K562 (cell line): Measurements from ENCODE around the gene MCL1. TPM values are rescaled to one million over a fixed set of nuclear protein-coding genes. Genes with fewer than 3 reads are reported as not detected.
A peak's percentile ranks its signal among the peaks of the same experiment; 100 is the strongest.

Experiments used
- ASH1L ChIP-seq: fragments of 450-650 bp; IDR thresholded peaks from 2 replicates; pipeline ENCODE4 v1.6.1; 2018; ENCODE audit warnings: borderline replicate concordance, mild to moderate bottlenecking, low read depth; ENCODE audit not compliant: partially characterized antibody
- BRCA1 ChIP-seq, 2 experiments: fragments of 450-650 bp in 1 of 2; sonication (generic) in 1 of 2; formaldehyde crosslinking in 1 of 2; IDR thresholded peaks; 2 replicates each; pipeline versions ENCODE4 v1.5.0 to v1.6.1; 2017 to 2020; ENCODE audit warnings: mild to moderate bottlenecking in 1 of 2, missing genetic modification reagents in 1 of 2
- CBFA2T2 ChIP-seq: fragments of 450-650 bp; conservative IDR thresholded peaks from 2 replicates; pipeline ENCODE4 v1.6.1; 2017; ENCODE audit warnings: mild to moderate bottlenecking
- FIP1L1 ChIP-seq: fragments of 200-400 bp; formaldehyde crosslinking; IDR thresholded peaks from 2 replicates; pipeline ENCODE4 v1.6.1; 2018; ENCODE audit warnings: mild to moderate bottlenecking, low read depth, low read length; ENCODE audit not compliant: poor library complexity, severe bottlenecking
- FUS ChIP-seq: fragments of 200-400 bp; formaldehyde crosslinking; optimal IDR thresholded peaks from 2 replicates; pipeline ENCODE3; 2017; ENCODE audit warnings: low read depth, low read length
- GATA2 ChIP-seq: sonication (generic); formaldehyde crosslinking; IDR thresholded peaks from 2 replicates; pipeline ENCODE4 v1.4.0; 2020; ENCODE audit warnings: mild to moderate bottlenecking, missing genetic modification reagents
- GTF2B ChIP-seq: IDR thresholded peaks from 2 replicates; pipeline ENCODE4 v1.6.1; 2011; ENCODE audit not compliant: insufficient read length; ENCODE audit errors: extremely low read depth
- HDAC8 ChIP-seq: fragments of 450-650 bp; IDR thresholded peaks from 2 replicates; pipeline ENCODE4 v1.6.1; 2016; ENCODE audit warnings: mild to moderate bottlenecking, missing genetic modification characterization, moderate library complexity, missing compliant biosample characterization
- KAT2B ChIP-seq: IDR thresholded peaks from one replicate; pipeline ENCODE4 v1.6.1; 2012; ENCODE audit warnings: low read depth, mild to moderate bottlenecking, control low read depth, inconsistent platforms, low read length, moderate library complexity
- NCOA4 ChIP-seq: fragments of 450-650 bp; IDR thresholded peaks from 2 replicates; pipeline ENCODE4 v1.6.1; 2018; ENCODE audit warnings: mild to moderate bottlenecking; ENCODE audit not compliant: partially characterized antibody
- POLR2A ChIP-seq: fragments of 450-650 bp; conservative IDR thresholded peaks from 2 replicates; pipeline ENCODE4 v1.6.1; 2016
- RBBP5 ChIP-seq: fragments of 200-600 bp; sonication (generic); IDR thresholded peaks from 2 replicates; pipeline ENCODE4 v1.6.1; 2012; ENCODE audit warnings: borderline replicate concordance, mild to moderate bottlenecking, low read length, control low read depth, inconsistent platforms; ENCODE audit not compliant: insufficient read depth, poor library complexity, severe bottlenecking
- SOX6 ChIP-seq: fragments of 450-650 bp; IDR thresholded peaks from 2 replicates; pipeline ENCODE4 v1.6.1; 2014; ENCODE audit warnings: mild to moderate bottlenecking
- STAT5B ChIP-seq: fragments of 250-450 bp; sonication (Bioruptor Pico); IDR thresholded peaks from 2 replicates; pipeline ENCODE4 v1.8.0; 2021; ENCODE audit warnings: mild to moderate bottlenecking, inconsistent platforms
- TAF1 ChIP-seq: IDR thresholded peaks from 2 replicates; pipeline ENCODE4 v1.6.1; 2011; ENCODE audit warnings: mild to moderate bottlenecking, low read length, moderate library complexity; ENCODE audit not compliant: insufficient read depth, control insufficient read depth, severe bottlenecking; ENCODE audit errors: extremely low read depth
- TCFL5 ChIP-seq: fragments of 250-450 bp; sonication (Bioruptor Pico); conservative IDR thresholded peaks from 2 replicates; pipeline ENCODE4 v1.6.1; 2021; ENCODE audit warnings: mild to moderate bottlenecking, moderate library complexity, matching md5 sums
- TFE3 ChIP-seq: fragments of 450-650 bp; formaldehyde crosslinking; IDR thresholded peaks from 2 replicates; pipeline ENCODE4 v1.4.0; 2020; ENCODE audit warnings: mild to moderate bottlenecking, mixed read lengths
- THRAP3 ChIP-seq: fragments of 450-650 bp; IDR thresholded peaks from 2 replicates; pipeline ENCODE4 v1.6.1; 2016; ENCODE audit warnings: mild to moderate bottlenecking, inconsistent platforms, borderline replicate concordance
- ZNF282 ChIP-seq: sonication (generic); formaldehyde crosslinking; IDR thresholded peaks from 2 replicates; pipeline ENCODE4 v1.8.1; 2023; ENCODE audit warnings: missing genetic modification reagents
- ZNF586 ChIP-seq: fragments of 450-650 bp; formaldehyde crosslinking; conservative IDR thresholded peaks from 2 replicates; pipeline ENCODE4 v1.4.0; 2020; ENCODE audit warnings: mild to moderate bottlenecking, moderate library complexity
- polyA plus RNA-seq, 8 experiments: library from polyadenylated mRNA; depleted of rRNA in 4 of 8; stranded (reverse) in 5 of 8; unstranded in 3 of 8; fragments of >200 nt; fragmentation: Nextera tagmentation in 2 of 8; fragmentation: Illumina TruSeq in 1 of 8; extraction: Ambion mirVana in 2 of 8; extraction: Trizol in 1 of 8; gene quantifications; 2 replicates each; pipeline versions ENCODE4 v1.2.1 to v1.2.3, GENCODE V29; 2011 to 2014; ENCODE audit warnings: inconsistent platforms in 1 of 8, missing spikeins in 1 of 8
- total RNA-seq, 7 experiments: library from RNA; depleted of rRNA in 6 of 7; stranded (reverse); fragments of >200 nt in 6 of 7; fragmentation: Illumina TruSeq in 2 of 7; extraction: Trizol in 2 of 7; gene quantifications; 2 replicates each; pipeline versions ENCODE4 v1.2.1 to v1.2.3, GENCODE V29; 2011 to 2021; ENCODE audit warnings: low replicate concordance in 1 of 7
- TF ChIP-seq, protein P1 (sequence below): sonication (generic); IDR thresholded peaks from 2 replicates; pipeline ENCODE4 v1.6.1; 2016
- TF ChIP-seq, protein P2 (sequence below): fragments of 150-350 bp; conservative IDR thresholded peaks from 2 replicates; pipeline ENCODE4 v1.6.1; 2014; ENCODE audit warnings: low read length

MCL1 gene
- total and polyA plus RNA-seq, 9 of the 15 experiments (the other 6 are each of a cell fraction or from before 2014, with no cell fraction given) = 27.1 to 224 (median 138) TPM

GRCh38 chr1:150619576-150620509 is 40.4 kb upstream of the MCL1 start (continued):
- TF ChIP-seq THRAP3 (no peak; the same call in 1 of the 2 replicates), TCFL5 (CRISPR knock-in tag) (no peak), CBFA2T2 (peak; percentile 92), NCOA4 (no peak), FIP1L1 (no peak), ZNF282 (CRISPR knock-in tag) (no peak), KAT2B (no peak), SOX6 (peak; percentile 81), TAF1 (no peak), TFE3 (CRISPR knock-in tag) (no peak), RBBP5 (no peak), ZNF586 (no peak), ASH1L (no peak), HDAC8 (tag) (no peak), GTF2B (no peak), GATA2 (peak; percentile 85), BRCA1 (IDR thresholded peaks at IDR 0.05) (no peak), BRCA1 (CRISPR knock-in tag; IDR thresholded peaks at IDR 0.05) (no peak), STAT5B (no peak), POLR2A (no peak; the same call in 1 of the 2 replicates), FUS (no peak)
- TF ChIP-seq, protein P1, sequence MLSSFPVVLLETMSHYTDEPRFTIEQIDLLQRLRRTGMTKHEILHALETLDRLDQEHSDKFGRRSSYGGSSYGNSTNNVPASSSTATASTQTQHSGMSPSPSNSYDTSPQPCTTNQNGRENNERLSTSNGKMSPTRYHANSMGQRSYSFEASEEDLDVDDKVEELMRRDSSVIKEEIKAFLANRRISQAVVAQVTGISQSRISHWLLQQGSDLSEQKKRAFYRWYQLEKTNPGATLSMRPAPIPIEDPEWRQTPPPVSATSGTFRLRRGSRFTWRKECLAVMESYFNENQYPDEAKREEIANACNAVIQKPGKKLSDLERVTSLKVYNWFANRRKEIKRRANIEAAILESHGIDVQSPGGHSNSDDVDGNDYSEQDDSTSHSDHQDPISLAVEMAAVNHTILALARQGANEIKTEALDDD = peak; percentile 100
- TF ChIP-seq, protein P2, sequence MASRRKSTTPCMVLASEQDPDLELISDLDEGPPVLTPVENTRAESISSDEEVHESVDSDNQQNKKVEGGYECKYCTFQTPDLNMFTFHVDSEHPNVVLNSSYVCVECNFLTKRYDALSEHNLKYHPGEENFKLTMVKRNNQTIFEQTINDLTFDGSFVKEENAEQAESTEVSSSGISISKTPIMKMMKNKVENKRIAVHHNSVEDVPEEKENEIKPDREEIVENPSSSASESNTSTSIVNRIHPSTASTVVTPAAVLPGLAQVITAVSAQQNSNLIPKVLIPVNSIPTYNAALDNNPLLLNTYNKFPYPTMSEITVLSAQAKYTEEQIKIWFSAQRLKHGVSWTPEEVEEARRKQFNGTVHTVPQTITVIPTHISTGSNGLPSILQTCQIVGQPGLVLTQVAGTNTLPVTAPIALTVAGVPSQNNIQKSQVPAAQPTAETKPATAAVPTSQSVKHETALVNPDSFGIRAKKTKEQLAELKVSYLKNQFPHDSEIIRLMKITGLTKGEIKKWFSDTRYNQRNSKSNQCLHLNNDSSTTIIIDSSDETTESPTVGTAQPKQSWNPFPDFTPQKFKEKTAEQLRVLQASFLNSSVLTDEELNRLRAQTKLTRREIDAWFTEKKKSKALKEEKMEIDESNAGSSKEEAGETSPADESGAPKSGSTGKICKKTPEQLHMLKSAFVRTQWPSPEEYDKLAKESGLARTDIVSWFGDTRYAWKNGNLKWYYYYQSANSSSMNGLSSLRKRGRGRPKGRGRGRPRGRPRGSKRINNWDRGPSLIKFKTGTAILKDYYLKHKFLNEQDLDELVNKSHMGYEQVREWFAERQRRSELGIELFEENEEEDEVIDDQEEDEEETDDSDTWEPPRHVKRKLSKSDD = no peak
